ENCODE data around the gene CTCFL.

DNA sequence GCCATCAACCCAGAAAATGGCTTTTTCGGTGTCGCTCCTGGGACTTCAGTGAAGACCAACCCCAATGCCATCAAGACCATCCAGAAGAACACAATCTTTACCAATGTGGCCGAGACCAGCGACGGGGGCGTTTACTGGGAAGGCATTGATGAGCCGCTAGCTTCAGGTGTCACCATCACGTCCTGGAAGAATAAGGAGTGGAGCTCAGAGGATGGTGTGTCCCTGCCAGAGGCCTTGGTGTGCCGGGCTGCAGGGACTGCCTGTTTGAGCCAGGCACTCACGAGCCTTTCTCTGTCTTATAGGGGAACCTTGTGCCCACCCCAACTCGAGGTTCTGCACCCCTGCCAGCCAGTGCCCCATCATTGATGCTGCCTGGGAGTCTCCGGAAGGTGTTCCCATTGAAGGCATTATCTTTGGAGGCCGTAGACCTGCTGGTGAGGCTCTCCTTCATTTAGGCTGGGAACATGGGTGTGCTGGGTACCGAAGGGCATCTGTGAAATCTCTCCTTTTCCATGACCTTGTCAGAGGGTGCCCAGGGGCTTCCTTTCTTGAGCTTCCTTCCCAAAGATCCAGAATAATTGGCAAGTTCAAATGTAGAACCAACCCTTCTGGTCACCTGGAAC lies 39.4 kb upstream of the CTCFL start:
- TF ChIP-seq, protein P1, sequence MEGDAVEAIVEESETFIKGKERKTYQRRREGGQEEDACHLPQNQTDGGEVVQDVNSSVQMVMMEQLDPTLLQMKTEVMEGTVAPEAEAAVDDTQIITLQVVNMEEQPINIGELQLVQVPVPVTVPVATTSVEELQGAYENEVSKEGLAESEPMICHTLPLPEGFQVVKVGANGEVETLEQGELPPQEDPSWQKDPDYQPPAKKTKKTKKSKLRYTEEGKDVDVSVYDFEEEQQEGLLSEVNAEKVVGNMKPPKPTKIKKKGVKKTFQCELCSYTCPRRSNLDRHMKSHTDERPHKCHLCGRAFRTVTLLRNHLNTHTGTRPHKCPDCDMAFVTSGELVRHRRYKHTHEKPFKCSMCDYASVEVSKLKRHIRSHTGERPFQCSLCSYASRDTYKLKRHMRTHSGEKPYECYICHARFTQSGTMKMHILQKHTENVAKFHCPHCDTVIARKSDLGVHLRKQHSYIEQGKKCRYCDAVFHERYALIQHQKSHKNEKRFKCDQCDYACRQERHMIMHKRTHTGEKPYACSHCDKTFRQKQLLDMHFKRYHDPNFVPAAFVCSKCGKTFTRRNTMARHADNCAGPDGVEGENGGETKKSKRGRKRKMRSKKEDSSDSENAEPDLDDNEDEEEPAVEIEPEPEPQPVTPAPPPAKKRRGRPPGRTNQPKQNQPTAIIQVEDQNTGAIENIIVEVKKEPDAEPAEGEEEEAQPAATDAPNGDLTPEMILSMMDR (IDR thresholded peaks at IDR 0.05): no peak
- TF ChIP-seq POLR2AphosphoS5 (IDR thresholded peaks at IDR 0.05): no peak
